Aorta (tissue), 5 donors: ENCODE data around the gene AGAP1. TPM values are rescaled to one million over a fixed set of nuclear protein-coding genes. Genes with fewer than 3 reads are reported as not detected.

ENCODE experiments used
- ATAC-seq: fragments of 200-7000 bp; cut with Tn5 transposase; one replicate; pipeline ENCODE4 v1.9.1; 2022; ENCODE audit warnings: moderate library complexity; ENCODE audit not compliant: low FRiP score
- DNase-seq, 2 donors: peaks; one replicate each; pipeline ENCODE4 v3.0.0-alpha.2; 2020
- H3K27ac ChIP-seq, 2 donors: one replicate each; pipeline ENCODE4 v1.5.1; 2013; ENCODE audit warnings: low read length in 2 of 2, mild to moderate bottlenecking in 2 of 2, moderate library complexity in 2 of 2, control low read depth in 1 of 2, inconsistent platforms in 1 of 2, low read depth in 1 of 2
- H3K27me3 ChIP-seq, 2 donors: one replicate each; pipeline ENCODE4 v1.6.1; 2013; ENCODE audit warnings: control low read depth in 1 of 2, low read length in 1 of 2, mild to moderate bottlenecking in 1 of 2, moderate library complexity in 1 of 2; ENCODE audit not compliant: insufficient read depth in 2 of 2, control insufficient read depth in 1 of 2
- H3K36me3 ChIP-seq, 2 donors: one replicate each; pipeline ENCODE4 v1.6.1; 2013; ENCODE audit warnings: control low read depth in 1 of 2, low read length in 1 of 2, mild to moderate bottlenecking in 1 of 2; ENCODE audit not compliant: insufficient read depth in 2 of 2, control insufficient read depth in 1 of 2
- H3K4me1 ChIP-seq, 2 donors: one replicate each; pipeline ENCODE4 v1.6.1; 2013; ENCODE audit warnings: low read length in 2 of 2, control low read depth in 1 of 2, mild to moderate bottlenecking in 1 of 2, moderate library complexity in 1 of 2; ENCODE audit not compliant: insufficient read depth in 2 of 2, control insufficient read depth in 1 of 2
- H3K4me3 ChIP-seq, 2 donors: one replicate each; pipeline ENCODE4 v1.5.1; 2013; ENCODE audit warnings: low read length in 2 of 2, control low read depth in 1 of 2, mild to moderate bottlenecking in 1 of 2
- H3K9me3 ChIP-seq: one replicate; pipeline ENCODE4 v1.6.1; 2013; ENCODE audit warnings: mild to moderate bottlenecking, low read length; ENCODE audit not compliant: control insufficient read depth
- WGBS, 2 donors: extraction: QIAGEN DNeasy Blood & Tissue Kit; methylation state at CpG; one replicate each; pipeline ENCODE4 v1.1.7; 2013; 5-methylcytosine and 5-hydroxymethylcytosine counted together
- intact Hi-C, 2 donors: fragments of 100-400 bp; cut with DNase I; formaldehyde crosslinking; loops; one replicate each; pipeline versions ENCODE4 v1.14.2 to v1.15.0; 2022
- polyA plus RNA-seq, 2 donors: library from polyadenylated mRNA; stranded (reverse); fragments of 200-250 nt; gene quantifications; one replicate each; pipeline ENCODE4 v1.2.3, GENCODE V29; 2013
- total RNA-seq, 2 donors: library from RNA; stranded (reverse); fragmentation: NEBNext Ultra II Directional; extraction: Animal tissue kit (Norgen Biotek cat#: 25700); gene quantifications; one replicate each; pipeline ENCODE4 v1.2.1, GENCODE V29; 2021
- donor health status: healthy with polysubstance abuse.
- donor health status: Bipolar disorder and iron deficiency.
- donor health status: DM: no; HTN: no; CAD: no.
- donor health status: DM: no; HTN: no; CAD: no.
- donor health status: DM: yes; HTN: yes; CAD: no.

AGAP1 gene
- total and polyA plus RNA-seq, 4 donors: 3.0 to 32.7 (median 12.7) TPM

- ATAC-seq (no peak), DNase-seq (no peak)
- intact Hi-C loops: no loop called here
- H3K36me3 ChIP-seq: no peaks in the 10 kb centered on the region
- H3K27me3 ChIP-seq: no peaks in the 10 kb centered on the region
- no peak overlapping the region for H3K27ac ChIP-seq
- no peak overlapping the region for H3K4me3 ChIP-seq
- H3K9me3 ChIP-seq: no peaks in the 10 kb centered on the region
- no peaks in the 10 kb centered on the region for H3K4me1 ChIP-seq
- 86 to 92% methylated on average over 9 of the region's 9 CpGs for WGBS, 2 donors
Observed at GRCh38 chr2:235649418-235649817, 155.6 kb downstream of the AGAP1 start.

GRCh38 chr2:235651643-235652042 lies 157.8 kb downstream of the AGAP1 start:
- intact Hi-C loops: no loop called here
- peak in 1 of 2 donors; percentile 13 for DNase-seq
- H3K4me1 ChIP-seq: no peaks in the 10 kb centered on the region
- no peaks in the 10 kb centered on the region for H3K36me3 ChIP-seq
- 82 to 84% methylated on average over 7 of the region's 7 CpGs for WGBS, 2 donors
- no peaks in the 10 kb centered on the region for H3K9me3 ChIP-seq
- H3K4me3 ChIP-seq: no peak overlapping the region
- H3K27ac ChIP-seq: no peak overlapping the region
- no peaks in the 10 kb centered on the region for H3K27me3 ChIP-seq
- no peak for ATAC-seq

GRCh38 chr2:235654103-235654813 lies 160.4 kb downstream of the AGAP1 start:
- DNase-seq (peak in 1 of 2 donors; percentile 13), ATAC-seq (no peak)
- Histone ChIP-seq H3K9me3 (no peaks in the 10 kb centered on the region), H3K27ac (no peak overlapping the region), H3K4me3 (no peak overlapping the region), H3K27me3 (no peaks in the 10 kb centered on the region), H3K4me1 (no peaks in the 10 kb centered on the region), H3K36me3 (no peaks in the 10 kb centered on the region)
- 68 to 70% methylated on average over 9 of the region's 9 CpGs for WGBS, 2 donors
- intact Hi-C loops: no loop called here

DNA sequence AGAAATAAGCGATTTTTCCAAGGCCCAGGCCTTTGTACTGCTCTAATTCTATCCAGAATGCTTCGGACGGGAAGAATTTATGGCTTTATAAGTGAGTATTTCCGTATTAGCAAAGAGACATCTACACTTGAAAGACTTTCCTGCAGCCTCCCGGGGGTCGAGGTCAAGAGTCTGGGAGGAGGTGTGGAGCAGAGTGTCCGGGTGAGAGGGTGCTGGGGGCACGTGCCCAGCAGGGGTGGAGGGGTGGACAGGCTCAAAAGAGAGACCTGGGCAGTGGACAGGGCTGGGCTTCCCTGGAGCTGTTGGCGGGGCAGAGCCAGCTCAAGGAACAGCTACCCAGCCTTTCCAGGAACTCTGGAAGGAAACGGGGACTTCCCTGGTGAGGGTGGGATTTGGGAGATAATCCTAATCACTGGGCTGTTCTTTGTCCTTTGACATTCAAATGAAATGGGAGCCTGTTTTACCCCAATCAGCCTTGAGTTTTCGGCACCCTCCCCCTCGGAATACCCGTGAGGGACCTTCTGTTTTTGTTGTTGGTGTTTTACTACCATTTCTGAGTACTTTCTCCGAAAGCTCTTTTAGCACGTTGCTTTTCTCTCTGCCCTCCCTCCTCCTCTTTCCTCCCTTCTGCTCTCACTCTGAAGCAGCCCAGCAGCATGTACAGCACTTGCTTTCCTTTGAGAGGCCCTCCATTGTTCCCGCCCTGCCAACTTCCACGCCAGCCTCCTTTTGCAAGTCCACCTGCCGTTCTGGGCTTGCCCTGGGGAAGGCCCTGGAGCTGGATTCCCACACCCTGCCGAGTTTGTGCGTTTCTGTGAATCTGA lies 164.7 kb downstream of the AGAP1 start:
- Histone ChIP-seq H3K27ac (no peak overlapping the region), H3K36me3 (no peaks in the 10 kb centered on the region), H3K27me3 (no peaks in the 10 kb centered on the region), H3K4me3 (no peak overlapping the region), H3K4me1 (no peaks in the 10 kb centered on the region), H3K9me3 (no peaks in the 10 kb centered on the region)
- WGBS, 2 donors: 63% methylated on average over 20 of the region's 20 CpGs
- DNase-seq: no peak
- intact Hi-C loops: no loop called here
- ATAC-seq: no peak

- ATAC-seq: no peak
- H3K36me3 ChIP-seq: no peaks in the 10 kb centered on the region
- no peak overlapping the region for H3K27ac ChIP-seq
- no peak overlapping the region for H3K4me3 ChIP-seq
- intact Hi-C loops: no loop called here
- peak in 1 of 2 donors; percentile 55 for DNase-seq
- no peaks in the 10 kb centered on the region for H3K9me3 ChIP-seq
- WGBS, 2 donors: 65 to 71% methylated on average over 7 of the region's 7 CpGs
- H3K27me3 ChIP-seq: no peaks in the 10 kb centered on the region
- H3K4me1 ChIP-seq: no peaks in the 10 kb centered on the region
Observed at GRCh38 chr2:235659767-235660322, 166.0 kb downstream of the AGAP1 start.

GRCh38 chr2:235660484-235661082 lies 166.7 kb downstream of the AGAP1 start:
- WGBS, 2 donors: 90 to 94% methylated on average over 9 of the region's 9 CpGs
- H3K36me3 ChIP-seq: no peaks in the 10 kb centered on the region
- intact Hi-C loops: no loop called here
- ATAC-seq: no peak
- no peaks in the 10 kb centered on the region for H3K9me3 ChIP-seq
- H3K4me3 ChIP-seq: no peak overlapping the region
- no peaks in the 10 kb centered on the region for H3K4me1 ChIP-seq
- DNase-seq: no peak
- no peak overlapping the region for H3K27ac ChIP-seq
- H3K27me3 ChIP-seq: no peaks in the 10 kb centered on the region

DNA sequence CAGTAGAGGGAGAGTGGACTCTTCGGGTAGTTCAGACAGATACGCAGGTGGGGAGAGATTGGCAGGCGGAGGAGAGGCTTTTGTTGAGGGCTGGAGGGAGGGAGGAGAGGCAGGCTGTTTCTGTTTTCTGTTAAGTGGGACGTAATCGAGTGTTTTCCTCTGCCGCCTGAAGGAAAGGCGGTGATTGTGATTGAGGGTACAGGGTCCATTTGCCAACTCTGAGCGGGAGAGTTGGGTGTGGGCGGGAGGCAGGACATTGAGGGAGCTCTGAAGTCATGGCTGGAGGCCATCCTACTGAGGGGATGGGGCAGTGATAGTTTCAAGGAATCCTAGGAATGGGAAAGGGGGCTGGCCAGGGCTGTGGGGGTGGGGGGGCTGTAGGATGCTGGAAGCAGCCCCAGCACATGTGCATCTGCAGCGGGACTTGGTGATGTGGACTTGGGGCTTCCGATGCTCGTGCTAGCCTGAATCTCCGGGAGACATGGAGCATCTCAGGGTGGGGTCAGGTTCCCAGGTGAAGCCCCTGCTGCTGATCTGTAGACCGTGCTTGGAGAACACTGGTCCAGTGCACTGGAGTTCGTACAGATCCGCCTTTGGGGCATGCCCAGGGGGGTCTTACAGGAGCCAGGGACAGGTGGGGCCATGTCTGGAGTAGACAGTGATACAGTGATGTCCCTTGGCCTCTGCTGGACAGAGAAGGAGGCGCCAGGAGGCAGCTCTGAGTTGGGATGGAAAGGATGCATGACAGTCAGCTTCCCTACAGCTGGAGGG lies 167.5 kb downstream of the AGAP1 start:
- H3K27me3 ChIP-seq: no peaks in the 10 kb centered on the region
- intact Hi-C loops: no loop called here
- H3K4me3 ChIP-seq: no peak overlapping the region
- H3K4me1 ChIP-seq: no peaks in the 10 kb centered on the region
- no peaks in the 10 kb centered on the region for H3K9me3 ChIP-seq
- no peak for DNase-seq
- H3K27ac ChIP-seq: no peak overlapping the region
- ATAC-seq: no peak
- 85 to 89% methylated on average over 17 of the region's 17 CpGs for WGBS, 2 donors
- H3K36me3 ChIP-seq: no peaks in the 10 kb centered on the region

DNA sequence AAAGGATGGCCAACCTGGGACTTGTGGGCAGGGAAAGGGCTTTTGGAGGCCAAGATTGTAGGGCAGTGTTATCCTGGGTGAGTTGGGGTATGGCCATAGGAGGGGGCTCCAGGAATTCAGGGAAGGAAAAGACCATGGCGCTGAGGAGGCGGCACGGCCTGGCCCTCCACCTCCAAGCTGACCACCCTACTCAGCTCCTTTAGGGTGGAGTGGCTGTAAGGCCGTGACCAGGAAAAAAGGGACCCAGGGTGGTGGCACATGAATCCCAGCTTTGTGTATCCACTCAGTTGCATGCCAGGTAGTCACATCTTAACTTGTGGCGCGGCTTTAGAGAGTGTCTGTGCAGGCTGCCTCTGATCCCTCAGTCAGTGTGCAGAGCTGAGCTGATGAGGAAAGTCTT lies 168.1 kb downstream of the AGAP1 start:
- Histone ChIP-seq H3K36me3 (no peaks in the 10 kb centered on the region), H3K4me1 (no peaks in the 10 kb centered on the region), H3K27ac (no peak overlapping the region), H3K4me3 (no peak overlapping the region), H3K9me3 (no peaks in the 10 kb centered on the region), H3K27me3 (no peaks in the 10 kb centered on the region)
- ATAC-seq (no peak), DNase-seq (no peak)
- intact Hi-C loops: no loop called here
- 97 to 99% methylated on average over 6 of the region's 6 CpGs for WGBS, 2 donors
